Suprapubic skin (tissue), 4 donors: ENCODE results near the gene WASHC2C.
"Not testable (repeated sequence)": the region's sequence is repeated elsewhere in the genome, so short reads cannot be mapped to it uniquely, and the experiment has no call there.

Source experiments
- EP300 ChIP-seq: sonication (generic); formaldehyde crosslinking; IDR thresholded peaks from one replicate; pipeline ENCODE4 v1.6.1; 2017; ENCODE audit warnings: antibody characterized with exemption
- POLR2A ChIP-seq, 2 donors: fragments of 450-650 bp; IDR thresholded peaks; one replicate each; pipeline ENCODE4 v1.6.1; 2017; ENCODE audit warnings: antibody characterized with exemption in 2 of 2, mild to moderate bottlenecking in 2 of 2, moderate library complexity in 2 of 2
- POLR2AphosphoS5 ChIP-seq, 3 donors: sonication (generic); formaldehyde crosslinking; IDR thresholded peaks; one replicate each; pipeline ENCODE4 v1.6.1; 2017; ENCODE audit warnings: antibody characterized with exemption in 3 of 3
- TF ChIP-seq, protein P1 (sequence below), 2 donors: fragments of 200-600 bp in 1 of 2; fragments of 450-650 bp in 1 of 2; sonication (generic) in 1 of 2; IDR thresholded peaks; one replicate each; pipeline ENCODE4 v1.5.1; 2016 to 2019; ENCODE audit warnings: antibody characterized with exemption in 2 of 2, mild to moderate bottlenecking in 1 of 2, moderate library complexity in 1 of 2

DNA sequence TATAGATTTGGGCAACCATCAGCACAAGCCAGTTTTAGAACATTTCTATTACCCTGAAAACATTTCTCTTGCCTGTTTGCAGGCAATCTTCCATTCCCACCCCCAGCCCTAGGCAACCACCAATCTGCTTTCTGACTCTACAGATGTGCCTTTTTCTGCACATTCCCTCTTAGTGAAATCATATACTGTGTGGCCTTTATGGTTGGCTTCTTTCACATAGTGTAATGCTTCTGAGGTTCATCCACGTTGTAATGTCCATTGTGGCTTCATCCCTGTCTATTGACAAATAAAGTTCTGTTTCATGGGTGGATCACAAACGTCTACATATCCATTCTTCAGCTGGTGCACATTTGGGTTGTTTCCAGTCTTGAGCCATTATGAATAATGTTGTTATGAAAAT, 77.9 kb downstream of the WASHC2C start:
- TF ChIP-seq, protein P1, sequence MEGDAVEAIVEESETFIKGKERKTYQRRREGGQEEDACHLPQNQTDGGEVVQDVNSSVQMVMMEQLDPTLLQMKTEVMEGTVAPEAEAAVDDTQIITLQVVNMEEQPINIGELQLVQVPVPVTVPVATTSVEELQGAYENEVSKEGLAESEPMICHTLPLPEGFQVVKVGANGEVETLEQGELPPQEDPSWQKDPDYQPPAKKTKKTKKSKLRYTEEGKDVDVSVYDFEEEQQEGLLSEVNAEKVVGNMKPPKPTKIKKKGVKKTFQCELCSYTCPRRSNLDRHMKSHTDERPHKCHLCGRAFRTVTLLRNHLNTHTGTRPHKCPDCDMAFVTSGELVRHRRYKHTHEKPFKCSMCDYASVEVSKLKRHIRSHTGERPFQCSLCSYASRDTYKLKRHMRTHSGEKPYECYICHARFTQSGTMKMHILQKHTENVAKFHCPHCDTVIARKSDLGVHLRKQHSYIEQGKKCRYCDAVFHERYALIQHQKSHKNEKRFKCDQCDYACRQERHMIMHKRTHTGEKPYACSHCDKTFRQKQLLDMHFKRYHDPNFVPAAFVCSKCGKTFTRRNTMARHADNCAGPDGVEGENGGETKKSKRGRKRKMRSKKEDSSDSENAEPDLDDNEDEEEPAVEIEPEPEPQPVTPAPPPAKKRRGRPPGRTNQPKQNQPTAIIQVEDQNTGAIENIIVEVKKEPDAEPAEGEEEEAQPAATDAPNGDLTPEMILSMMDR (IDR thresholded peaks at IDR 0.05) = not testable (repeated sequence)
- TF ChIP-seq POLR2A (IDR thresholded peaks at IDR 0.05); POLR2AphosphoS5 (IDR thresholded peaks at IDR 0.05); EP300: not testable (repeated sequence)
